H9 (cell line): ENCODE results near the gene ATP6V0A1. TPM values are rescaled to one million over a fixed set of nuclear protein-coding genes. Genes with fewer than 3 reads are reported as not detected.

Experiments used
- DNase-seq: peaks from one replicate; pipeline ENCODE4 v3.0.0-alpha.2; 2017
- H2AFZ ChIP-seq: one replicate; pipeline ENCODE4 v1.6.1; 2013; ENCODE audit warnings: mild to moderate bottlenecking, low read length, control low read depth, moderate library complexity
- H2AK5ac ChIP-seq: 2 replicates; pipeline ENCODE4 v1.6.1; 2013; ENCODE audit warnings: low read length, control low read depth, mixed read lengths; ENCODE audit not compliant: insufficient read length
- H2BK120ac ChIP-seq: one replicate; pipeline ENCODE4 v1.6.1; 2013; ENCODE audit warnings: low read depth, mild to moderate bottlenecking, low read length, control low read depth, inconsistent platforms; ENCODE audit not compliant: poor library complexity, severe bottlenecking
- H2BK12ac ChIP-seq: 2 replicates; pipeline ENCODE4 v1.6.1; 2013; ENCODE audit warnings: low read length, control low read depth, mixed read lengths, low read depth; ENCODE audit not compliant: insufficient read length
- H2BK15ac ChIP-seq: 2 replicates; pipeline ENCODE4 v1.6.1; 2013; ENCODE audit warnings: low read depth, low read length, control low read depth
- H2BK20ac ChIP-seq: one replicate; pipeline ENCODE4 v1.6.1; 2013; ENCODE audit warnings: low read depth, mild to moderate bottlenecking, low read length, control low read depth, inconsistent platforms; ENCODE audit not compliant: poor library complexity, severe bottlenecking
- H2BK5ac ChIP-seq: 2 replicates; pipeline ENCODE4 v1.6.1; 2013; ENCODE audit warnings: low read length, control low read depth, mixed read lengths; ENCODE audit not compliant: insufficient read length
- H3K14ac ChIP-seq: 2 replicates; pipeline ENCODE4 v1.6.1; 2013; ENCODE audit warnings: low read length, control low read depth; ENCODE audit not compliant: insufficient read depth
- H3K18ac ChIP-seq: 2 replicates; pipeline ENCODE4 v1.6.1; 2013; ENCODE audit warnings: low read depth, mild to moderate bottlenecking, mixed read lengths, low read length, control low read depth; ENCODE audit not compliant: insufficient read length
- H3K23ac ChIP-seq: 2 replicates; pipeline ENCODE4 v1.6.1; 2013; ENCODE audit warnings: low read length, control low read depth, mixed read lengths, low read depth; ENCODE audit not compliant: insufficient read length
- H3K23me2 ChIP-seq: 2 replicates; pipeline ENCODE4 v1.6.1; 2013; ENCODE audit warnings: low read depth, mild to moderate bottlenecking, mixed read lengths, low read length, control low read depth; ENCODE audit not compliant: insufficient read length, poor library complexity, severe bottlenecking
- H3K27ac ChIP-seq: 2 replicates; pipeline ENCODE4 v1.5.1; 2013; ENCODE audit warnings: low read length, control low read depth, mixed read lengths, low read depth; ENCODE audit not compliant: insufficient read length
- H3K27me3 ChIP-seq: 2 replicates; pipeline ENCODE4 v1.6.1; 2013; ENCODE audit warnings: low read length, control low read depth, inconsistent platforms; ENCODE audit not compliant: insufficient read depth
- H3K4ac ChIP-seq: 2 replicates; pipeline ENCODE4 v1.6.1; 2013; ENCODE audit warnings: low read depth, mild to moderate bottlenecking, control low read depth, inconsistent platforms, low read length, moderate library complexity
- H3K4me1 ChIP-seq: 2 replicates; pipeline ENCODE4 v1.6.1; 2013; ENCODE audit warnings: low read length, control low read depth, inconsistent platforms; ENCODE audit not compliant: insufficient read depth
- H3K4me2 ChIP-seq: 2 replicates; pipeline ENCODE4 v1.6.1; 2013; ENCODE audit warnings: low read length, control low read depth, mixed read lengths; ENCODE audit not compliant: insufficient read length, insufficient read depth
- H3K56ac ChIP-seq: 2 replicates; pipeline ENCODE4 v1.6.1; 2013; ENCODE audit warnings: low read depth, mild to moderate bottlenecking, mixed read lengths, low read length, control low read depth; ENCODE audit not compliant: insufficient read length
- H3K79me1 ChIP-seq: 2 replicates; pipeline ENCODE4 v1.6.1; 2013; ENCODE audit warnings: low read depth, mild to moderate bottlenecking, moderate library complexity, low read length, control low read depth, inconsistent platforms; ENCODE audit not compliant: insufficient read depth, poor library complexity, severe bottlenecking
- H3K79me2 ChIP-seq: 2 replicates; pipeline ENCODE4 v1.6.1; 2013; ENCODE audit warnings: low read length, control low read depth, inconsistent platforms; ENCODE audit not compliant: insufficient read depth
- H3K9ac ChIP-seq: 2 replicates; pipeline ENCODE4 v1.6.1; 2013; ENCODE audit warnings: low read length, control low read depth, mixed read lengths; ENCODE audit not compliant: insufficient read length; ENCODE audit errors: extremely low read depth
- H3K9me3 ChIP-seq: one replicate; pipeline ENCODE4 v1.6.1; 2013; ENCODE audit warnings: low read depth, low read length, inconsistent platforms; ENCODE audit not compliant: control insufficient read depth
- H3T11ph ChIP-seq: one replicate; pipeline ENCODE4 v1.6.1; 2013; ENCODE audit warnings: mild to moderate bottlenecking, low read length, control low read depth, inconsistent platforms
- H4K20me1 ChIP-seq: one replicate; pipeline ENCODE4 v1.6.1; 2013; ENCODE audit not compliant: control insufficient read depth, insufficient read length, insufficient read depth
- H4K5ac ChIP-seq: 2 replicates; pipeline ENCODE4 v1.6.1; 2013; ENCODE audit warnings: low read depth, mild to moderate bottlenecking, mixed read lengths, low read length, control low read depth; ENCODE audit not compliant: insufficient read length
- H4K8ac ChIP-seq: replicated peaks from 2 replicates; pipeline ENCODE4 v1.6.1; 2013; ENCODE audit warnings: low read length, control low read depth, mixed read lengths, low read depth; ENCODE audit not compliant: insufficient read length
- H4K91ac ChIP-seq: 2 replicates; pipeline ENCODE4 v1.6.1; 2013; ENCODE audit warnings: low read depth, mild to moderate bottlenecking, moderate library complexity, mixed read lengths, low read length, control low read depth; ENCODE audit not compliant: insufficient read length
- H3K27ac Mint-ChIP-seq, 3 experiments: 2 replicates in 2 of 3; 3 replicates in 1 of 3; pipeline ENCODE4 v1.8.0; 2020 to 2021; ENCODE audit warnings: mixed read lengths in 3 of 3, mild to moderate bottlenecking in 1 of 3, moderate library complexity in 1 of 3
- H3K27me3 Mint-ChIP-seq: 2 replicates; pipeline ENCODE4 v1.8.0; 2021; ENCODE audit warnings: low read depth, mild to moderate bottlenecking, moderate library complexity, mixed read lengths
- H3K36me3 Mint-ChIP-seq, 3 experiments: 2 replicates in 2 of 3; 3 replicates in 1 of 3; pipeline ENCODE4 v1.8.0; 2020 to 2021; ENCODE audit warnings: low read depth in 3 of 3, mixed read lengths in 3 of 3; ENCODE audit not compliant: insufficient read depth in 1 of 3
- H3K4me1 Mint-ChIP-seq, 2 experiments: 2 replicates each; pipeline ENCODE4 v1.8.0; 2020; ENCODE audit warnings: mixed read lengths in 2 of 2
- H3K4me3 Mint-ChIP-seq, 2 experiments: 2 replicates in 1 of 2; 3 replicates in 1 of 2; pipeline ENCODE4 v1.8.0; 2020 to 2021; ENCODE audit warnings: mild to moderate bottlenecking in 2 of 2, mixed read lengths in 2 of 2, moderate library complexity in 1 of 2
- H3K9me3 Mint-ChIP-seq, 2 experiments: 2 replicates in 1 of 2; 3 replicates in 1 of 2; pipeline ENCODE4 v1.8.0; 2020; ENCODE audit warnings: mild to moderate bottlenecking in 2 of 2, mixed read lengths in 2 of 2, moderate library complexity in 1 of 2
- CTCF ChIP-seq: fragments of 200-600 bp; sonication (generic); conservative IDR thresholded peaks from 3 replicates; pipeline ENCODE4 v1.8.0; 2021; ENCODE audit warnings: antibody characterized with exemption, mild to moderate bottlenecking
- WGBS: extraction: QIAGEN DNeasy Blood & Tissue Kit; methylation state at CpG from one replicate; pipeline ENCODE4 v1.1.7; 2013; ENCODE audit warnings: missing lambda C conversion rate, low lambda C conversion rate, mixed read lengths; ENCODE audit not compliant: insufficient read length; ENCODE audit errors: extremely low coverage; 5-methylcytosine and 5-hydroxymethylcytosine counted together
- total RNA-seq: library from RNA; stranded (reverse); gene quantifications from 2 replicates; pipeline ENCODE4 v1.2.1, GENCODE V29; 2021

Gene ATP6V0A1
- total RNA-seq, 1 experiment from 2014 or later, result 54.1 TPM

DNA sequence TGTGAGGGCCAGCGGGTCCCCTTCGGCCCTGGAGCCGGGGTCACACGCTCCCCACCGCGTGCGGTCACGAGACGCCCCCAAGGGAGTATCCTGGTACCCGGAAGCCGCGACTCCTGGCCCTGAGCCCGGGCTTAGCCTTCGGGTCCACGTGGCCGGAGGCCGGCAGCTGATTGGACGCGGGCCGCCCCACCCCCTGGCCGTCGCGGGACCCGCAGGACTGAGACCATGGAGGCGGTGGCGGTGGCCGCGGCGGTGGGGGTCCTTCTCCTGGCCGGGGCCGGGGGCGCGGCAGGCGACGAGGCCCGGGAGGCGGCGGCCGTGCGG is 77.3 kb downstream of the ATP6V0A1 start, which contains the start of gene NAGLU:
NAGLU (plus strand) TSS at position 194 of the 324 bp plus-strand sequence; CDS start at position 226, 32 bp downstream.
- no peak within 1 kb of the TSS for H3K23ac ChIP-seq
- H3K4me1 Mint-ChIP-seq, result peaks cover 11 to 19% of the 10 kb centered on the region in 2 experiments
- H4K8ac ChIP-seq, result no peak within 1 kb of the TSS
- no peak within 1 kb of the TSS for H2BK12ac ChIP-seq
- H2BK20ac ChIP-seq, result no peak within 1 kb of the TSS
- H4K91ac ChIP-seq, result no peak within 1 kb of the TSS
- H3K9ac ChIP-seq, result peak within 1 kb of the TSS; percentile 20
- H2BK120ac ChIP-seq, result no peak within 1 kb of the TSS
- no peak within 1 kb of the TSS; the same call in 1 of the 2 replicates for H3K14ac ChIP-seq
- H3K36me3 Mint-ChIP-seq, result peaks cover 0 to 17% (median 10%) of the 10 kb centered on the region in 3 experiments; a peak in 5 of 7 replicates
- no peak within 1 kb of the TSS for H3K4ac ChIP-seq
- no peaks in the 10 kb centered on the region for H3K27me3 ChIP-seq
- no CpG with 5 or more reads among the region's 40 CpGs for WGBS
- no peaks in the 10 kb centered on the region for H3K79me2 ChIP-seq
- peaks cover 9% of the 10 kb centered on the region for H3K23me2 ChIP-seq
- peak within 1 kb of the TSS; percentile 77 to 86 for H3K4me3 Mint-ChIP-seq
- H2AFZ ChIP-seq, result no peak within 1 kb of the TSS
- H3K79me1 ChIP-seq, result no peaks in the 10 kb centered on the region
- peak; percentile 95 for DNase-seq
- no peaks in the 10 kb centered on the region for H3K9me3 Mint-ChIP-seq
- no peak within 1 kb of the TSS for H2BK5ac ChIP-seq
- no peak within 1 kb of the TSS for H4K5ac ChIP-seq
- no peaks in the 10 kb centered on the region for H4K20me1 ChIP-seq
- H3K4me2 ChIP-seq, result peak within 1 kb of the TSS; percentile 61
- no peak within 1 kb of the TSS for H3K18ac ChIP-seq
- no peak within 1 kb of the TSS for H2BK15ac ChIP-seq
- H3T11ph ChIP-seq, result no peak within 1 kb of the TSS
- H3K9me3 ChIP-seq, result no peaks in the 10 kb centered on the region
- peak within 1 kb of the TSS; percentile 68 to 87 (median 79); a peak in 5 of 7 replicates for H3K27ac Mint-ChIP-seq
- no peak within 1 kb of the TSS for H3K27ac ChIP-seq
- TF ChIP-seq CTCF, result no peak
- peaks cover 29% of the 10 kb centered on the region for H3K27me3 Mint-ChIP-seq
- no peaks in the 10 kb centered on the region; the same call in 1 of the 2 replicates for H3K4me1 ChIP-seq
- no peak within 1 kb of the TSS for H2AK5ac ChIP-seq
- no peak within 1 kb of the TSS for H3K56ac ChIP-seq
